ENCODE results near the gene PRDM11.
"Not testable (repeated sequence)": the region's sequence is repeated elsewhere in the genome, so short reads cannot be mapped to it uniquely, and the experiment has no call there.

The PRDM11 gene

GRCh38 chr11:45146072-45147016, at the start of gene PRDM11:
TSS of gene PRDM11 (plus strand) at chr11:45146639. CDS start at chr11:45181767, 35,128 bp downstream.
- DNase-seq = peak; percentile 69

GRCh38 chr11:45097721-45098493, 48.5 kb upstream of the PRDM11 start:
- DNase-seq = no peak

GRCh38 chr11:45098929-45099328, 47.5 kb upstream of the PRDM11 start:
- no peak for DNase-seq

GRCh38 chr11:45100339-45100738, 46.1 kb upstream of the PRDM11 start:
- peak; percentile 80 for DNase-seq

GRCh38 chr11:45102361-45102809, 44.1 kb upstream of the PRDM11 start:
- no peak for DNase-seq

- peak; percentile 37 for DNase-seq
These were observed 43.4 kb upstream of the PRDM11 start for GRCh38 chr11:45102810-45103621.

GRCh38 chr11:45104006-45104789, 42.2 kb upstream of the PRDM11 start:
- no peak for DNase-seq

- no peak for DNase-seq
These were observed 41.7 kb upstream of the PRDM11 start for GRCh38 chr11:45104790-45105084.

GRCh38 chr11:45105233-45105983, 41.0 kb upstream of the PRDM11 start:
- DNase-seq = peak; percentile 96

GRCh38 chr11:45105984-45106375, 40.5 kb upstream of the PRDM11 start:
- no peak for DNase-seq

GRCh38 chr11:45106440-45106839, 40.0 kb upstream of the PRDM11 start:
- no peak for DNase-seq

GRCh38 chr11:45107029-45107428, 39.4 kb upstream of the PRDM11 start:
- no peak for DNase-seq

GRCh38 chr11:45108070-45109064, 38.1 kb upstream of the PRDM11 start:
- no peak for DNase-seq

GRCh38 chr11:45109400-45109799, 37.0 kb upstream of the PRDM11 start:
- no peak for DNase-seq

- DNase-seq = peak; percentile 57
These were observed 35.9 kb upstream of the PRDM11 start for GRCh38 chr11:45110562-45110961.

GRCh38 chr11:45113807-45114206, 32.6 kb upstream of the PRDM11 start:
- no peak for DNase-seq

GRCh38 chr11:45127836-45128235, 18.6 kb upstream of the PRDM11 start:
- not testable (repeated sequence) for DNase-seq

- no peak for DNase-seq
These were observed 12.6 kb upstream of the PRDM11 start for GRCh38 chr11:45133878-45134277.

- DNase-seq = no peak
These were observed 5.3 kb upstream of the PRDM11 start for GRCh38 chr11:45141171-45141570.

GRCh38 chr11:45141631-45142030, 4.8 kb upstream of the PRDM11 start:
- no peak for DNase-seq

All from NCI-H2171 (cell line).